Small intestine (tissue), 7 donors: ENCODE results near the gene ADCY10. TPM values are rescaled to one million over a fixed set of nuclear protein-coding genes. Genes with fewer than 3 reads are reported as not detected.

Experiments used
- DNase-seq, 2 donors: peaks; one replicate each; pipeline versions ENCODE4 v3.0.0 to v3.0.0-alpha.2; 2013
- FAIRE-seq: peaks from 2 replicates; lab custom pipeline; 2012; peaks lifted over from hg19 to GRCh38; lab: Jason Lieb, UNC
- H3K27ac ChIP-seq, 3 donors: one replicate each; pipeline ENCODE4 v1.5.1; 2013; ENCODE audit warnings: low read length in 2 of 3, mild to moderate bottlenecking in 2 of 3, control low read depth in 1 of 3, inconsistent platforms in 1 of 3, low read depth in 1 of 3, moderate library complexity in 1 of 3
- H3K27me3 ChIP-seq, 3 donors: one replicate each; pipeline ENCODE4 v1.6.1; 2013; ENCODE audit warnings: low read length in 3 of 3, inconsistent platforms in 1 of 3; ENCODE audit not compliant: control insufficient read depth in 3 of 3, insufficient read depth in 3 of 3
- H3K36me3 ChIP-seq, 3 donors: one replicate each; pipeline ENCODE4 v1.6.1; 2013; ENCODE audit warnings: low read length in 3 of 3, inconsistent platforms in 1 of 3, low read depth in 1 of 3, mild to moderate bottlenecking in 1 of 3, moderate library complexity in 1 of 3; ENCODE audit not compliant: control insufficient read depth in 3 of 3, insufficient read depth in 2 of 3
- H3K4me1 ChIP-seq, 3 donors: one replicate each; pipeline ENCODE4 v1.6.1; 2013; ENCODE audit warnings: low read length in 2 of 3, inconsistent platforms in 1 of 3, low read depth in 1 of 3, mild to moderate bottlenecking in 1 of 3, moderate library complexity in 1 of 3; ENCODE audit not compliant: control insufficient read depth in 3 of 3, insufficient read depth in 2 of 3
- H3K4me3 ChIP-seq, 3 donors: one replicate each; pipeline ENCODE4 v1.5.1; 2013; ENCODE audit warnings: low read length in 3 of 3, control low read depth in 1 of 3, inconsistent platforms in 1 of 3, low read depth in 1 of 3, mild to moderate bottlenecking in 1 of 3, moderate library complexity in 1 of 3
- H3K9me3 ChIP-seq, 2 donors: one replicate each; pipeline ENCODE4 v1.6.1; 2013; ENCODE audit warnings: low read depth in 1 of 2, low read length in 1 of 2; ENCODE audit not compliant: control insufficient read depth in 2 of 2, insufficient read depth in 1 of 2
- WGBS, 3 donors: extraction: QIAGEN DNeasy Blood & Tissue Kit; methylation state at CpG; one replicate each; pipeline ENCODE4 v1.1.7; 2013; 5-methylcytosine and 5-hydroxymethylcytosine counted together
- polyA plus RNA-seq, 4 donors: library from polyadenylated mRNA; stranded (reverse) in 3 of 4; unstranded in 1 of 4; fragments of 200-250 nt in 3 of 4; fragments of 120-200 nt in 1 of 4; gene quantifications; one replicate each; pipeline versions ENCODE4 v1.2.1 to v1.2.3, GENCODE V29; 2013
- donor health status: healthy with polysubstance abuse.
- donor health status: control.
- donor health status: control.
- donor health status: Bipolar disorder and iron deficiency.
- donor health status: healthy.

ADCY10 gene
- polyA plus RNA-seq, 4 donors = 0.15 to 1.1 (median 0.40) TPM; not detected in 1

- FAIRE-seq = no peak
- 89 to 100% (median 93%) methylated on average over 1 of the region's 1 CpG for WGBS, 3 donors
- Histone ChIP-seq H3K4me1 (no peaks in the 10 kb centered on the region), H3K27me3 (no peaks in the 10 kb centered on the region), H3K27ac (no peak overlapping the region), H3K4me3 (no peak overlapping the region), H3K9me3 (peaks cover 0 to 1% of the 10 kb centered on the region in 2 donors), H3K36me3 (peaks cover 0 to 17% (median 4%) of the 10 kb centered on the region in 3 donors)
- DNase-seq = no peak
Measured at GRCh38 chr1:167776616-167777268, 137.2 kb downstream of the ADCY10 start.

GRCh38 chr1:167776151-167776550, 137.8 kb downstream of the ADCY10 start:
- 76 to 100% (median 92%) methylated on average over 1 of the region's 1 CpG for WGBS, 3 donors
- Histone ChIP-seq H3K36me3 (peaks cover 0 to 20% (median 4%) of the 10 kb centered on the region in 3 donors), H3K4me3 (no peak overlapping the region), H3K27ac (peak overlapping the region in 1 of 3 donors; percentile 10), H3K4me1 (no peaks in the 10 kb centered on the region), H3K27me3 (no peaks in the 10 kb centered on the region), H3K9me3 (peaks cover 0 to 4% of the 10 kb centered on the region in 2 donors)
- no peak for FAIRE-seq
- DNase-seq = no peak

DNA sequence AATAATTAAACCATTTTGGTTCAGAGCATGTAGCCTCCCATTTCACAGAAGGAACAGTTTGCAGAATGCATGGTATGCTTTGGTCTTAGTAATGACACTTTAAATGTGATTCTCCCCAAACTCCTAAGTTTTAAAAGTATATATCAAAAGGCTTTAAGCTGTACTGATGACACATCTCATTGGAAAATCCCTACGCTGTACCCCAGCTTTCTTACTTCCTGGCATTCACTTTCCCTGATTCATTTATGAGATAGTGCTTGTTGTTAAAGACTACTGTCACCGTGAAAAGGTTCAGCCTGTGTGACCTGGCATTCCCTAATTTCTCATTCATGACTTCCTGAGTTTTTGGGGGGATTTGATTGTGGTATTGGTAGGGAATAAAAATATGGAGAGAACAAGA, 138.8 kb downstream of the ADCY10 start:
- peaks cover 0 to 21% (median 4%) of the 10 kb centered on the region in 3 donors for H3K36me3 ChIP-seq
- no peak for FAIRE-seq
- DNase-seq = no peak

DNA sequence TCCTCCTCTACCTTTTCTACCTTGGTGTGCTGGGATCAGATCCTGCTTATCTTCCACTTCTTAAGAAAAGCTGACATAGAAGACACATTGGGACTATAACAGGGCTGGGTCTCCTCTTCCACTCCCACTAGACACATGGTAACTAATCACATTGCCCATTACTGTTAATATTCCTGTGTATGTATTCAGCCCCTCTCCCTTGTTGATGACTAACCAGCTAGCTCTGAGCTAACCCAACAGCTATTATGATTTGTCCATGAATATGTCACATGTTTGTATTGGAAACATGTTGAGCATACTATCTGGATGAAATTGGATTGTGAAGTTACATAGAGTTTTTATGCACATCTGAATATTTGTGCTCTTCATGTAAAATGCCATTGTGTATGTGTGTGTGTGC, 139.2 kb downstream of the ADCY10 start:
- FAIRE-seq = no peak
- Histone ChIP-seq H3K9me3 (peaks cover 0 to 4% of the 10 kb centered on the region in 2 donors), H3K36me3 (peaks cover 0 to 25% (median 4%) of the 10 kb centered on the region in 3 donors), H3K4me3 (no peak overlapping the region), H3K27ac (no peak overlapping the region), H3K27me3 (no peaks in the 10 kb centered on the region), H3K4me1 (no peaks in the 10 kb centered on the region)
- no peak for DNase-seq

More for the DNA sequence above, 138.8 kb downstream of the ADCY10 start:
- Histone ChIP-seq H3K9me3 (peaks cover 0 to 4% of the 10 kb centered on the region in 2 donors), H3K4me1 (no peaks in the 10 kb centered on the region), H3K27me3 (no peaks in the 10 kb centered on the region), H3K27ac (no peak overlapping the region), H3K4me3 (no peak overlapping the region)
- 56 to 68% (median 65%) methylated on average over 2 of the region's 2 CpGs for WGBS, 3 donors

- no peak for DNase-seq
- no peak overlapping the region for H3K4me3 ChIP-seq
- H3K27me3 ChIP-seq = no peaks in the 10 kb centered on the region
- 90 to 95% (median 92%) methylated on average over 2 of the region's 2 CpGs for WGBS, 3 donors
- H3K27ac ChIP-seq = no peak overlapping the region
- FAIRE-seq = no peak
- H3K9me3 ChIP-seq = peaks cover 0 to 4% of the 10 kb centered on the region in 2 donors
- peaks cover 0 to 25% (median 4%) of the 10 kb centered on the region in 3 donors for H3K36me3 ChIP-seq
- no peaks in the 10 kb centered on the region for H3K4me1 ChIP-seq
Measured at GRCh38 chr1:167773516-167773915, 140.4 kb downstream of the ADCY10 start.

DNA sequence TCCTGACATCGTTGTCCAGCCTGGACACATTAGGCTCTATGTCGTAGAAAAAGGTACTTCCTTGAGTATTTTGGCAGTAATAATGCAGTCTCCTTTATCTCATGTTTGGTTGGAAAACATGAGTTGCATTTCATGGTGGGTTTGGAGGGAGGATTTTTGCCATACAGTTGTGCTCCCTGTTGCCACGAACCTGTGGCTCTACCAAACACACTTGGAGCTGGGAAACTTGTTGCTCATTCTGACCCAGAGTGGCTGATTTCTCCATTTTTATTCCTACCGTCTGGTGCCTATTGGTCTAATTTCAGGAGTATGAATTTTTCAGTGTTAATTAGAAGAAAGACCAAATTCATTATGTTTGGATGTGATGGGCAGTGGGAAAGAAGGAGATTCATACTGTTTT, 141.5 kb downstream of the ADCY10 start:
- H3K4me3 ChIP-seq = no peak overlapping the region
- DNase-seq = no peak
- peaks cover 0 to 4% of the 10 kb centered on the region in 2 donors for H3K9me3 ChIP-seq
- H3K27ac ChIP-seq = no peak overlapping the region
- H3K36me3 ChIP-seq = peaks cover 2 to 22% (median 4%) of the 10 kb centered on the region in 3 donors
- no peak for FAIRE-seq
- H3K4me1 ChIP-seq = no peaks in the 10 kb centered on the region
- H3K27me3 ChIP-seq = no peaks in the 10 kb centered on the region
- 87 to 92% (median 90%) methylated on average over 4 of the region's 4 CpGs for WGBS, 3 donors

- no peak overlapping the region for H3K27ac ChIP-seq
- WGBS, 3 donors = 89 to 97% (median 95%) methylated on average over 3 of the region's 3 CpGs
- no peak overlapping the region for H3K4me3 ChIP-seq
- no peak for DNase-seq
- no peaks in the 10 kb centered on the region for H3K4me1 ChIP-seq
- peaks cover 2 to 17% (median 2%) of the 10 kb centered on the region in 3 donors for H3K36me3 ChIP-seq
- H3K27me3 ChIP-seq = no peaks in the 10 kb centered on the region
- H3K9me3 ChIP-seq = peaks cover 0 to 4% of the 10 kb centered on the region in 2 donors
- no peak for FAIRE-seq
Measured at GRCh38 chr1:167770127-167770526, 143.8 kb downstream of the ADCY10 start.

DNA sequence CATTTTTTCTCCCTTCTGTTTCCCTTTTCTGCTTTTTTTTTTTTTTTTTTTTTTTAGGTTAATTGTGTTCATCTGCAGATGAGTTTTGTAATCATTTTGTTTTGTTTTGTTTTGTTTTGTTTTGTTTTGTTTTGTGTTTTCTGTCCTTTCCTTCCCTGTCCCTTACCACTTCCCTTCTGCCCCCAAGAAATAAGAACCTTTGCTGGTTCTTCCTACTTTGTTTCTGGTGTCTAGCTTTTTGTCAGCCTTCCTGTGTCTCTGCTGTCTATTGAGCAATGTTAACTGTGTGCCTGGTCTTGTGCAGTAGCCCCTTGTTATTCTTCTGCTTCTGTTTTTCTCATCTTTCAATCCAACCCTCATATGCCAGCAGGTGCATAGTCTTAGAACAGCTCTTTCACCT, 146.2 kb downstream of the ADCY10 start:
- H3K27me3 ChIP-seq = no peaks in the 10 kb centered on the region
- H3K27ac ChIP-seq = no peak overlapping the region
- H3K4me3 ChIP-seq = no peak overlapping the region
- peaks cover 0 to 17% (median 2%) of the 10 kb centered on the region in 3 donors for H3K36me3 ChIP-seq
- peaks cover 0 to 4% of the 10 kb centered on the region in 2 donors for H3K9me3 ChIP-seq
- DNase-seq (no peak), FAIRE-seq (no peak)
- no peaks in the 10 kb centered on the region for H3K4me1 ChIP-seq
